ENCODE measurements around the gene NEK11.

DNA sequence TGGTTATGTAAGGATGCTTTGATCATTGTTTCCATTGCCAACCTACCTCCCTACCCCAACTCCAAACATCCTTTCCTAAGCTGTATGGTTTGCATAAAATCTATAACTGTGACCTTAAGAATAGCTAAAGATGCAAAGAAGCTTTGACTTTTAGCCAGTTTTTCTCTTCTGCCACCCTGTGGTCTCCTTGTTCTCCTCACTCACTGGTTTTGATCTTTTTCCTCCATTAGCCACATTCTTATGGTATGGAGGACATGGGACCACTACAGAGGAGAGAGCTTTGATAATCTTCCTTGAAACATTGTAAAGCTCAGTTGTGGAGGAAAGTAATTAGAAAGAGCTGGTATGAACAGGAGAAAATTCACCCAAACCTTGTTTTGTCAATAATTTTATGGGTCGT lies 115.9 kb downstream of the NEK11 start:
- TF ChIP-seq, protein P1, sequence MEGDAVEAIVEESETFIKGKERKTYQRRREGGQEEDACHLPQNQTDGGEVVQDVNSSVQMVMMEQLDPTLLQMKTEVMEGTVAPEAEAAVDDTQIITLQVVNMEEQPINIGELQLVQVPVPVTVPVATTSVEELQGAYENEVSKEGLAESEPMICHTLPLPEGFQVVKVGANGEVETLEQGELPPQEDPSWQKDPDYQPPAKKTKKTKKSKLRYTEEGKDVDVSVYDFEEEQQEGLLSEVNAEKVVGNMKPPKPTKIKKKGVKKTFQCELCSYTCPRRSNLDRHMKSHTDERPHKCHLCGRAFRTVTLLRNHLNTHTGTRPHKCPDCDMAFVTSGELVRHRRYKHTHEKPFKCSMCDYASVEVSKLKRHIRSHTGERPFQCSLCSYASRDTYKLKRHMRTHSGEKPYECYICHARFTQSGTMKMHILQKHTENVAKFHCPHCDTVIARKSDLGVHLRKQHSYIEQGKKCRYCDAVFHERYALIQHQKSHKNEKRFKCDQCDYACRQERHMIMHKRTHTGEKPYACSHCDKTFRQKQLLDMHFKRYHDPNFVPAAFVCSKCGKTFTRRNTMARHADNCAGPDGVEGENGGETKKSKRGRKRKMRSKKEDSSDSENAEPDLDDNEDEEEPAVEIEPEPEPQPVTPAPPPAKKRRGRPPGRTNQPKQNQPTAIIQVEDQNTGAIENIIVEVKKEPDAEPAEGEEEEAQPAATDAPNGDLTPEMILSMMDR (IDR thresholded peaks at IDR 0.05): no peak
- no peak for TF ChIP-seq POLR2A (IDR thresholded peaks at IDR 0.05)

All from thyroid gland (tissue), 4 donors.